Endothelial cell of hepatic sinusoid (primary cell): ENCODE results near the gene TM9SF1.

Source experiments
- in situ Hi-C: cut with HindIII; loops from 2 replicates; pipeline ENCODE4 v1.10.0; 2017; ENCODE audit warnings: low sequenced_read_pairs

The TM9SF1 gene

GRCh38 chr14:24179294-24179960 lies 15.8 kb downstream of the TM9SF1 start:
- in situ Hi-C loops: no loop called here

DNA sequence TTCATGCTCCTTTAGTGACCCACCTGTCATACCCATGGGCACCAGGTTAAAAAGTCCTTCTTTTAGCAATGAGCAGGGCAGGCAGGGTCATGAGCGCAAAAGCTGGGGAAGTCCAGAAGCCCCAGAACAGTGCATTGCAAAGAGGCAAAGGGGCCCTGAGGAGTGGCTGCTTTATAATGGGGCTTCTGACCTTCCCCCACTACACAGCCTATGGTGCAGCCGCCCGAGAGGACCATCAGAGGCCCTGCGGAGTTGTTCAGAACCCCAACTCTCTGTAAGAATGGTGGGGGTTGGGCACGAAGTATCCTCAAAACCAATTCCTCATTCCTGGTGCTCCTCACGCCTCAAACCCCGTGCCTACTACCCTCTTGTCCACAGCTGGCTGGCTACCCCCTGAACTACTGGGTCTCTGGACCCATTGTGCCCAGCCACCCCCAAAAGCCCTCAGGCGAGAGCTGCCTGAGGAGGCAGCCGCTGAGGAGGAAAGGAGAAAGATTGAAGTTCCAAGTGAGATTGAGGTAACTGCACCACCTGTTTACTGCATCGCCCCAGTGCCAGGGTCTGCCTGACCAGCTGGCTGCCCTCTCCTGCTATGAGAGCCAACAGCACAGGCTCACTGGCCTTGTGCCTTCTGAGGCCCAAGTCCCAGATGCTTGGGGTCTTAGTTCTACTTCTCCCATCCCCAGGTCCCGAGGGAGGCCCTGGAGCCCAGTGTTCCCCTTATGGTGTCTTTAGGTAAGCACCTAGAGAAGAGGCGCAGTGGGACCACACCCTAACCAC lies 16.7 kb downstream of the TM9SF1 start:
- in situ Hi-C loops: no loop called here

DNA sequence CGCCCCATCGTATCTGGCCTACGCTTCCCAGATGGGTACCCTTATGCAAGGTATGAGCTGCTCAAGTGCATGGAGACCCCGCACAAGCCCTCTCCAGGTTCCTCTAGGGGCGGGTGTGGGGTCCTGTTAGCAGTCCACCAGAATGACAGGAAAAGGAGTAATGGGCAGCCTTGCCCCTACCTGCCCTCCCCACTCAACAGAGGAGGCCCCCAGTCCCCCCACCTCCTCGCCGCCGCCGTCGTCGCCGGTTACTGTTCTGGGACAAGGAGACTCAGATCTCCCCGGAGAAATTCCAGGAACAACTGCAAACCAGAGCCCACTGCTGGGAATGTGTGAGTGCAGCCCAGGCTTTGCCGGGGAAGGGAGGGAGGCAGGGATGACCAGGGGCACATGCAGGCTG lies 17.4 kb downstream of the TM9SF1 start:
- in situ Hi-C loops: no loop called here

DNA sequence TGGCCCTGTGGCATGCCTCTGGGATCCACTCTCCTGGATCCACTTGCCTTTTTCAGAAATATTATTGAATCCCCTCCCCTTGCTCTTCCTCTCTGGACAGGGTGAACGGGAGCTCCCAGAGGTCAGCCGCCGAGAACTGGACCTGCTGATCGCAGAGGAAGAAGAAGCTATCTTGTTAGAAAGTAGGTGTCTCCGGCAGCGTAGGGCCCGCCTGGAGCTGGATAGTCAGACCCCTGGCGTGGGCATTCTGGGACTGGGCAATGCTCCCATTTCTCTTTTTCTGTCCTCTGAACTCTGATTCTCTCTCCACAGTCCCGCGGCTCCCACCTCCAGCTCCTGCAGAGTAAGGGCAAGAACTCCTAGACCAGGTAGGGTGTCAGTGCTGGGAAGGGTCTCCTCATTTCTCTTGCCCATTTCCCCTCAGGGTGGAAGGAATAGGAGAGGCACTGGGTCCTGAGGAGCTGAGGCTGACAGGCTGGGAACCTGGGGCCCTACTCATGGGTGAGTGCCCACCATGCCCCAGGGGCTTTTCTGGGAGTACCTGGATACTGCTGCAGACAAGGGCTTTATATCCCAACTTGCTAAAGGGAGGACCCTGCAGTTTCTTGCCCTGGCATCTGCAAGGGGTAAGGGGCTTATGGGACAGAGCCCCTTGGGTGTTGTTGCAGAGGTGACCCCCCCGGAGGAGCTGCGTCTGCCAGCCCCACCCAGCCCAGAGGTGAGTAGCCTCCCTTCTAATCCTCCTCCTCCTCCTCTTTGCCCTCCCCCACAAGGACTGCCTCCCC lies 18.0 kb downstream of the TM9SF1 start:
- in situ Hi-C loops: no loop called here

DNA sequence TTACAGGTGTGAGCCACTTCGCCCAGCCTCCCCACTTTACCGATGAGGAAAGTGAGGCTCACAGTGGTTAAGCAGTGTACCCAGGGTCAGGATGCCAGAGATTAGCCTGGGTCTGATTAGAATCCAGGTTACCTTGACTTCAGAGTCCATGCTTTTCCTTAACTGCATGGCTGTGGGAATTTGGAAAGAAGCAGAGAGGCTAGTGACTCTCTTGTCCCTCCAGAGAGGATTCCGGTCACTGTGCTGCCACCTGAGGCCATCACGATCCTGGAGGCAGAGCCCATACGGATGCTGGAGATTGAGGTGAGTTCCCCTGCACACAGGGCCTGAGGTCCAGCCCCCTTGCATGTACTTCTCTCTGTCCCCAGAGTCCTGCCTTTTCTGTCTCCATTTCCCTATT lies 18.6 kb downstream of the TM9SF1 start:
- in situ Hi-C loops: no loop called here

GRCh38 chr14:24172871-24173281 lies 22.4 kb downstream of the TM9SF1 start:
- in situ Hi-C loops: no loop called here

- in situ Hi-C loops: no loop called here
These were observed 22.9 kb downstream of the TM9SF1 start for GRCh38 chr14:24172261-24172860.

- in situ Hi-C loops: no loop called here
These were observed 23.6 kb downstream of the TM9SF1 start, which contains the start of gene REC8 for GRCh38 chr14:24171422-24172260. Gene REC8, plus strand, starts transcription at chr14:24172080. Its CDS starts 473 bp downstream, at chr14:24172553.

GRCh38 chr14:24167469-24168114 lies 27.6 kb downstream of the TM9SF1 start:
- in situ Hi-C loops: no loop called here

DNA sequence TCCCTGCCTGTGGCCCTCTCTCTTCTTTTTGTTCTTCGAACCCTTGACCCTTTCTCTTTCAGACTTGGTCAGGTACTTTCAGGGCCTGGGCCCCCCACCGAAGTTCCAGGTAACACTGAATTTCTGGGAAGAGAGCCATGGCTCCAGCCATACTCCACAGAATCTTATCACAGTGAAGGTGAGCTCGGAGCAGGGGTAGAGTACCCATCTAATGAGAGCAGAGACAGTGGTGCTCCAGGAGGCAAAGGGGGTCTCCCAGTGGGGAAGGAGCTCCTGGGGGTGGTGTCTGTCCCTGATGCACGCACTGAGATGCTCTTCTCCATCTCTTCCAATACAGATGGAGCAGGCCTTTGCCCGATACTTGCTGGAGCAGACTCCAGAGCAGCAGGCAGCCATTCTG lies 29.5 kb downstream of the TM9SF1 start:
- in situ Hi-C loops: no loop called here

- in situ Hi-C loops: no loop called here
These were observed 30.7 kb downstream of the TM9SF1 start for GRCh38 chr14:24164518-24164991.

DNA sequence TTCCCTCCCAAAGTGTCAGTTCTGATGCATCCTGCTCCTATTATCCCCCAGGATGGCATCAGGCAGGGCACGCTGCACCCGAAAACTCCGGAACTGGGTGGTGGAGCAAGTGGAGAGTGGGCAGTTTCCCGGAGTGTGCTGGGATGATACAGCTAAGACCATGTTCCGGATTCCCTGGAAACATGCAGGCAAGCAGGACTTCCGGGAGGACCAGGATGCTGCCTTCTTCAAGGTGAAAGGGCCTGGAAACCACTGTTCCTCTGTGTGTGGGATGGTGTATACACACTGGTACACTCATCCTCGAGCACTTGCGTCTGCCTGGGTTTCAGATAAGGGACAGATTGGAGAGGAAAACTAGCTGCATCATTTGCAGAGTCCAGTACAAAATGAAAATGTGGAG lies 33.1 kb downstream of the TM9SF1 start:
- in situ Hi-C loops: no loop called here

DNA sequence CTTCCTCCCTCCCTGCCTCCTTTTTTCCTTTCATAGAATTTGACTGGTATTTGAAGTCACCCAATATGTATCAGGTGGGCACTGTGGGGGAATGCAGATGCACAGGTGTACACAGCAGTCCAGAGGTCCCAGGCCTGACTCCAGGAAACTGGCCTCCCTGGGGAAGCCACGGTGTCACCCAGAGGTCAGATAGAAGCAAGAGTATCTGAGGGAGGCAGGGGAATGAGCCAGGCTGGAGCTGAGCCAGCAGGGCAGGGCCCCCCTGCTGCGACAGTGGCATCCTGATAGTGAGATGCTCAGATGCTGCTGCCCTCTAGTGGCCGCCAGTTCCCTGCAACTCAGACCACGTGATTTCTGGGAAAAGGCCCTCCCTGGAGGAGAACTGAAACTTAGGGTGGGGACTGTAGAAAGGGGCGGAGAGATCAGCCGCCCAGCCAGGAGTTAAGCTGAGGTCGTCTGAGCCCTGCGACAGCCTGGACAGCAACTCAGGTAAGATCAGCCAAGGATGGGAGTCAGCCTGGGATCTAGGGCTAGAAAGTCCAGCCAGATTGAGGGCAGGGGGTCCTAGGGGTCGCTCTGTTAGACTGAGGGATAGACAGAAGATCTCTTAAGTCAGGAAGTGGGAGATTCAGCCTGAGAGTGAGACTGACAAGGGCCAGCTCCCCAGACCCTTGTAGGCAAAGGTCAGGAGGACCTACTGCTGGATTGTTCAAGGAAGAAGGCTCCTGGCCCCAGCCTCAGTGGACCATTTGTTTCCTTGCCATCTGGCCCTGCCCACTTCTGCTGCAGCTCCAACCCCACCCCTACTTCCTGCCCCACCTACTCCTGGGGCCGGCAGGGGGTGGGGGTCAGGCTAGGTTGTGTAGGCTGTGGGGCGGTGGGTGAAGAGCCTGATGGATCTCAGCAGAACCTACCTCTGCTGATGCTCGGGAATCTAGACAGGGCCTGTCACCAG lies 34.1 kb downstream of the TM9SF1 start, which contains the start of gene IRF9:
TSS of gene IRF9 (plus strand) at position 416 of the 955 bp plus-strand sequence. CDS start 880 bp downstream, outside the sequence.
- in situ Hi-C loops: no loop called here

DNA sequence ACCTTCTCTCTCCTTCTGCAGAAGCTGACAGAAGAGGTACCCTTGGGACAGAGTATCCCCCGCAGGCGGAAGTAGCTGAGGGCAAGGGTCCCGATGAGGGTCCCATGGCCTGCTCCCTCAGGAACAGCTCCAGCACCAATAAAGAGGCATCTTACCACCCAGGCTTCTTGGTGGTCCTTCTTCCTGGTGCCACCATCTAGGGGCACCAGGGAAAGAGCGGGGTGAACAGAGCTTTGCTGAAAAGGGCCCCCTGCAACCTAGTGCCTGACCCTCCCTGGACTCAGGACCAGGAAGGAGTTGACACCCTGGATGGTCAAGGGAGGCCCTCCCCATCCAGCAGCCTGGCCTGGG lies 34.8 kb downstream of the TM9SF1 start:
- in situ Hi-C loops: no loop called here

- in situ Hi-C loops: no loop called here
These were observed 35.3 kb downstream of the TM9SF1 start for GRCh38 chr14:24159777-24160498.

GRCh38 chr14:24157331-24157730 lies 37.9 kb downstream of the TM9SF1 start:
- in situ Hi-C loops: no loop called here

DNA sequence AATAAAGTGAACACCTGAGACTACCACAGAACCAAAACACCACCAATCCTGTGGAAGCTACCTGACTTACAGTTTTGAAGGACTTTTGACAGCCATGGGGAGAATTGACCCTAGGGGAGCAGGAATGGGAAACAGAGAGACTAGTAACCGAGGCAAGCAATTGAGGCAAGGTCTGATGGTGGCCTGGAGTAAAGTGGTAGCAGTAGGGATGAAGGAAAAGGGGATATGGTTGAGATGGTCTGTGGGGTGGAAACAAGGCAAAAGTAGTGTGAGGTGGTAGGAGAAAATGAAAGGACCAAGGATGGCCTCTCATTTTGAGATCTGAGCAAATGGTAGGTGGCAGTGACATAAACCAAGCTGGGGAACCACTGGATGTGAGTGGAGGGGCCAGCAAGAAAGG lies 38.4 kb downstream of the TM9SF1 start:
- in situ Hi-C loops: no loop called here

DNA sequence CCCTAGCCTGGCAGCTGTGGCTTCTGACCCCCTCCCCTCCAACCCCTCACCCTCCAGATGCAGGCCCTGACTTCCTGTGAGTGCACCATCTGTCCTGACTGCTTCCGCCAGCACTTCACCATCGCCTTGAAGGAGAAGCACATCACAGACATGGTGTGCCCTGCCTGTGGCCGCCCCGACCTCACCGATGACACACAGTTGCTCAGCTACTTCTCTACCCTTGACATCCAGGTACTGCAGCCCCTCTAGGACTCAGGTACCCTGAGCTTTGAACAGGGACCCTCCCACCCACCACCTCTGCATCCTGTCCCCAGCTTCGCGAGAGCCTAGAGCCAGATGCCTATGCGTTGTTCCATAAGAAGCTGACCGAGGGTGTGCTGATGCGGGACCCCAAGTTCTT lies 40.1 kb downstream of the TM9SF1 start:
- in situ Hi-C loops: no loop called here
